Parathyroid adenoma (tissue), 2 donors: ENCODE measurements around the gene PCGF6.

Experiments used
- H2AFZ ChIP-seq: fragments of 300-600 bp; sonication (generic); one replicate; pipeline ENCODE4 v1.7.0; 2017; ENCODE audit warnings: antibody characterized with exemption, mild to moderate bottlenecking
- H3K27ac ChIP-seq: fragments of 300-600 bp; sonication (generic); one replicate; pipeline ENCODE4 v1.7.0; 2017
- H3K27me3 ChIP-seq: fragments of 300-600 bp; sonication (generic); one replicate; pipeline ENCODE4 v1.7.0; 2017; ENCODE audit warnings: low read length; ENCODE audit not compliant: control insufficient read depth, insufficient read depth
- H3K36me3 ChIP-seq: fragments of 300-600 bp; sonication (generic); one replicate; pipeline ENCODE4 v1.7.0; 2017; ENCODE audit warnings: low read length; ENCODE audit not compliant: control insufficient read depth, insufficient read depth
- H3K4me1 ChIP-seq: fragments of 300-600 bp; sonication (generic); one replicate; pipeline ENCODE4 v1.7.0; 2017; ENCODE audit warnings: control low read depth
- H3K4me2 ChIP-seq: fragments of 300-600 bp; sonication (generic); one replicate; pipeline ENCODE4 v1.7.0; 2017; ENCODE audit warnings: low read length
- H3K4me3 ChIP-seq: fragments of 300-600 bp; sonication (generic); one replicate; pipeline ENCODE4 v1.7.0; 2017; ENCODE audit warnings: low read depth, low read length
- H3K79me2 ChIP-seq: fragments of 300-600 bp; sonication (generic); one replicate; pipeline ENCODE4 v1.7.0; 2017; ENCODE audit warnings: control low read depth
- H3K9ac ChIP-seq: fragments of 300-600 bp; sonication (generic); one replicate; pipeline ENCODE4 v1.7.0; 2017; ENCODE audit warnings: mild to moderate bottlenecking
- H3K9me3 ChIP-seq: fragments of 300-600 bp; sonication (generic); one replicate; pipeline ENCODE4 v1.7.0; 2017; ENCODE audit warnings: low read length; ENCODE audit not compliant: control insufficient read depth
- TF ChIP-seq, protein P1 (sequence below): fragments of 300-600 bp; sonication (generic); IDR thresholded peaks from one replicate; pipeline ENCODE4 v1.7.0; 2017; ENCODE audit warnings: antibody characterized with exemption, mild to moderate bottlenecking
- donor health status: primary hyperparathyroidism.

The PCGF6 gene

DNA sequence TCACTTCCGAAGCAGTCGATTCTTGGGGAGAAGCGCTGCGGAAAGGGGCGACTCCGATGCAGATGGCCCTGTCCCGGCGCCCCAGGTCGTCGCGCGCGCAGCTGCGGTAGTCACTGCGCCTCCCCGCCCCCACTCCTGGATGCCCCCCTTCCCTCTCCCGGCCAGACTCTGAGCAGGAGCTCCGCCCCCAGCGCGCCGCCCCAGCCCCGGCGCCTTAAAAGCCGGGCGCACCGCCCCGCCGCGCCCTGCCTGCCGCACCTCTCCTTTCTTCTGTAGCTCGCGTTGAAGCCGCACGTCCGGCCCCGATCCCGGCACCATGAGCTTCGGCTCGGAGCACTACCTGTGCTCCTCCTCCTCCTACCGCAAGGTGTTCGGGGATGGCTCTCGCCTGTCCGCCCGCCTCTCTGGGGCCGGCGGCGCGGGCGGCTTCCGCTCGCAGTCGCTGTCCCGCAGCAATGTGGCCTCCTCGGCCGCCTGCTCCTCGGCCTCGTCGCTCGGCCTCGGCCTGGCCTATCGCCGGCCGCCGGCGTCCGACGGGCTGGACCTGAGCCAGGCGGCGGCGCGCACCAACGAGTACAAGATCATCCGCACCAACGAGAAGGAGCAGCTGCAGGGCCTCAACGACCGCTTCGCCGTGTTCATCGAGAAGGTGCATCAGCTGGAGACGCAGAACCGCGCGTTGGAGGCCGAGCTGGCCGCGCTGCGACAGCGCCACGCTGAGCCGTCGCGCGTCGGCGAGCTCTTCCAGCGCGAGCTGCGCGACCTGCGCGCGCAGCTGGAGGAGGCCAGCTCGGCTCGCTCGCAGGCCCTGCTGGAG lies 73.8 kb downstream of the PCGF6 start, which contains the start of gene INA:
INA (plus strand) TSS at position 243 of the 817 bp plus-strand sequence; CDS start at position 317, 74 bp downstream.
- peaks cover 5% of the 10 kb centered on the region for H3K79me2 ChIP-seq
- no peak within 1 kb of the TSS for H3K4me3 ChIP-seq
- peak within 1 kb of the TSS; percentile 82 for H3K27ac ChIP-seq
- H3K36me3 ChIP-seq: no peaks in the 10 kb centered on the region
- peak within 1 kb of the TSS; percentile 95 for H2AFZ ChIP-seq
- peak within 1 kb of the TSS; percentile 28 for H3K4me2 ChIP-seq
- peaks cover 17% of the 10 kb centered on the region for H3K27me3 ChIP-seq
- no peaks in the 10 kb centered on the region for H3K9me3 ChIP-seq
- peaks cover 25% of the 10 kb centered on the region for H3K4me1 ChIP-seq
- TF ChIP-seq, protein P1, sequence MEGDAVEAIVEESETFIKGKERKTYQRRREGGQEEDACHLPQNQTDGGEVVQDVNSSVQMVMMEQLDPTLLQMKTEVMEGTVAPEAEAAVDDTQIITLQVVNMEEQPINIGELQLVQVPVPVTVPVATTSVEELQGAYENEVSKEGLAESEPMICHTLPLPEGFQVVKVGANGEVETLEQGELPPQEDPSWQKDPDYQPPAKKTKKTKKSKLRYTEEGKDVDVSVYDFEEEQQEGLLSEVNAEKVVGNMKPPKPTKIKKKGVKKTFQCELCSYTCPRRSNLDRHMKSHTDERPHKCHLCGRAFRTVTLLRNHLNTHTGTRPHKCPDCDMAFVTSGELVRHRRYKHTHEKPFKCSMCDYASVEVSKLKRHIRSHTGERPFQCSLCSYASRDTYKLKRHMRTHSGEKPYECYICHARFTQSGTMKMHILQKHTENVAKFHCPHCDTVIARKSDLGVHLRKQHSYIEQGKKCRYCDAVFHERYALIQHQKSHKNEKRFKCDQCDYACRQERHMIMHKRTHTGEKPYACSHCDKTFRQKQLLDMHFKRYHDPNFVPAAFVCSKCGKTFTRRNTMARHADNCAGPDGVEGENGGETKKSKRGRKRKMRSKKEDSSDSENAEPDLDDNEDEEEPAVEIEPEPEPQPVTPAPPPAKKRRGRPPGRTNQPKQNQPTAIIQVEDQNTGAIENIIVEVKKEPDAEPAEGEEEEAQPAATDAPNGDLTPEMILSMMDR: peak; percentile 33
- peak within 1 kb of the TSS; percentile 24 for H3K9ac ChIP-seq

DNA sequence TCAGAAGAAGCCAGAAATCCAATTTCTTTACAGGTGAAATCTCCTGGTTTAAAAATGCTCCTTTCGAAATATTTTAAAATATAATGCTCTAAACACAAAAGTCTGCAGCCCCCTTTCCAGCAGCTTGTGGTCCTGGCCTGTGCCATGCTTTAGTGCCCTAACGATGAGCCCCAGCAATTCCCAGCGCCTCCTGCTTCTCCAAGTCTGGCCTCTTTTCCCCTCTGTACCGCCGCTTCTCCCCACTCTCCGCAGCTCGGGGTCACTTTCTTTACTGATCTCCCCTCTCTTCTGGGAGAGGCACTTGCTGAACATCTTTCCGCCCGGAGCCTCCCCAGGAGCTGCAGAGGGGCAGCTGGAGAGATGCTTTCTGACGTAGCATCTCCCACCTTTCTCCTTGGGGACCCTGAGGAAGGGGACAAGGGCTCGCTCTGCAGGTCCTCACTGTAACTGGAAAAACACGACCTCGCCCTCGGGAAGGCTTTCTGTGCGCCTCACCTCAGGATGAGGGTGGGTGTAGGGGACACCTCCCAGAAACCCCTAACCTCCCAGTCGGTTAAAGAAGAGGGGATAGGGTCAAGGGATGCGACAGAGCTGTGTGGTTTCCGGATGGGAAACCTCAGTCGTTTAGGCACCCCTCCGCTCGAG lies 74.6 kb downstream of the PCGF6 start:
- peaks cover 17% of the 10 kb centered on the region for H3K27me3 ChIP-seq
- peaks cover 22% of the 10 kb centered on the region for H3K4me1 ChIP-seq
- H2AFZ ChIP-seq: peak overlapping the region; percentile 95
- H3K9ac ChIP-seq: no peak overlapping the region
- peaks cover 3% of the 10 kb centered on the region for H3K79me2 ChIP-seq
- no peaks in the 10 kb centered on the region for H3K36me3 ChIP-seq
- no peak overlapping the region for H3K4me3 ChIP-seq
- TF ChIP-seq, protein P1: no peak
- H3K4me2 ChIP-seq: no peak overlapping the region
- H3K27ac ChIP-seq: peak overlapping the region; percentile 82
- no peaks in the 10 kb centered on the region for H3K9me3 ChIP-seq

DNA sequence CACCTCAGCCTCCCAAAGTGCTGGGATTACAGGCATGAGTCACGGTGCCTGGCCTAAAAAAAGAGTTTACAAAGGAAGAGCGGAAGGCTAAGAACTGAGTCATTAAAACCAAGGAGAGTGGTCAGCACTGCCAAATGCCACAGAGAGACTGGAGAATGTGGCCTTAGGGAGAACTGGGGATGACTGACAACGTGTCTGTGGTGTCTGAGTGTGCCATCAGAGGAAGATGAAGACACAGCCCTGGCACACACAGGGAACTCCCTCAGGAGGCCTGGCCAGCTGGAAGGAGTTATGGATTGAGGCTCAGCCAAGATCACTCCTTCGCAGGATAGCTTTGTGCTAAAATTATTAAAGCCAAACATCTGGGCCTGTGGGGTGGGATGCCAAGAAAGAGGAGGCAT lies 77.9 kb downstream of the PCGF6 start:
- H3K27ac ChIP-seq: no peak overlapping the region
- H2AFZ ChIP-seq: no peak overlapping the region
- H3K36me3 ChIP-seq: no peaks in the 10 kb centered on the region
- H3K79me2 ChIP-seq: no peaks in the 10 kb centered on the region
- H3K27me3 ChIP-seq: peaks cover 13% of the 10 kb centered on the region
- no peak overlapping the region for H3K4me3 ChIP-seq
- peaks cover 3% of the 10 kb centered on the region for H3K4me1 ChIP-seq
- H3K9ac ChIP-seq: no peak overlapping the region
- H3K4me2 ChIP-seq: no peak overlapping the region
- TF ChIP-seq, protein P1: no peak
- H3K9me3 ChIP-seq: no peaks in the 10 kb centered on the region

DNA sequence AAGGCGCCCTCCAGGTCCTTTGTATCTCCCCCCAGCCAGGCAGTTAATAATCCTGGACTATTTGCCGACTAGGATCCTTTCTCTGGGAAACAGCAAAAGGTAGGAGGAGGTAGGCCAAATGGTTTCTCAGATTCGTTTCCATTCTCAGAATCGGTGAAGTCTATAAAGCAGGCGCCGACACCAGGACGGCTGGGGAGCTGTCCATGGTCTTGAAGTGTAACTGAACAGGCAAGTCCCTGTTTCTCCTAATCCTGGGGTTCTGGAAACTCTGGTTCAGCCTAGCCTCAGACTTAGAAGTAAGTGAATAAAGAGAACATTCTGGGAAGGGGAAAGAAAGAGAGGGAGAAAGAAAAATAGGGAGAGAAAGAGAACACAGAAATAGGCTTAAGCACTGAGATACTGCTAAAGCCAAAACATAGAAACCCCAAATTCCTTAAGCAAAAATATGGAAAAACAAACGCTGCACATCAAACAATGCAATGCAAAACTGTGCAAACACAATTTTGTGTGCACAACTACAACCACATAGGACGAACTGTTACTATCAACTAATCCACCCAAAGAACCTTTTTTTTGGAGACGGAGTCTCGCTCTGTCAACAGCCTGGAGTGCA lies 85.1 kb downstream of the PCGF6 start:
- no peaks in the 10 kb centered on the region for H3K36me3 ChIP-seq
- TF ChIP-seq, protein P1: no peak
- no peak overlapping the region for H2AFZ ChIP-seq
- H3K9ac ChIP-seq: no peak overlapping the region
- no peaks in the 10 kb centered on the region for H3K79me2 ChIP-seq
- H3K9me3 ChIP-seq: no peaks in the 10 kb centered on the region
- no peak overlapping the region for H3K4me3 ChIP-seq
- no peaks in the 10 kb centered on the region for H3K27me3 ChIP-seq
- H3K27ac ChIP-seq: no peak overlapping the region
- no peak overlapping the region for H3K4me2 ChIP-seq
- H3K4me1 ChIP-seq: no peaks in the 10 kb centered on the region
